Small intestine (tissue), 7 donors: ENCODE data around the gene CUL7. TPM values are rescaled to one million over a fixed set of nuclear protein-coding genes. Genes with fewer than 3 reads are reported as not detected.
"Not testable (repeated sequence)": the region's sequence is repeated elsewhere in the genome, so short reads cannot be mapped to it uniquely, and the experiment has no call there.

Experiments used
- DNase-seq, 2 donors: peaks; one replicate each; pipeline versions ENCODE4 v3.0.0 to v3.0.0-alpha.2; 2013
- FAIRE-seq: peaks from 2 replicates; lab custom pipeline; 2012; peaks lifted over from hg19 to GRCh38; lab: Jason Lieb, UNC
- H3K27ac ChIP-seq, 3 donors: one replicate each; pipeline ENCODE4 v1.5.1; 2013; ENCODE audit warnings: low read length in 2 of 3, mild to moderate bottlenecking in 2 of 3, control low read depth in 1 of 3, inconsistent platforms in 1 of 3, low read depth in 1 of 3, moderate library complexity in 1 of 3
- H3K27me3 ChIP-seq, 3 donors: one replicate each; pipeline ENCODE4 v1.6.1; 2013; ENCODE audit warnings: low read length in 3 of 3, inconsistent platforms in 1 of 3; ENCODE audit not compliant: control insufficient read depth in 3 of 3, insufficient read depth in 3 of 3
- H3K36me3 ChIP-seq, 3 donors: one replicate each; pipeline ENCODE4 v1.6.1; 2013; ENCODE audit warnings: low read length in 3 of 3, inconsistent platforms in 1 of 3, low read depth in 1 of 3, mild to moderate bottlenecking in 1 of 3, moderate library complexity in 1 of 3; ENCODE audit not compliant: control insufficient read depth in 3 of 3, insufficient read depth in 2 of 3
- H3K4me1 ChIP-seq, 3 donors: one replicate each; pipeline ENCODE4 v1.6.1; 2013; ENCODE audit warnings: low read length in 2 of 3, inconsistent platforms in 1 of 3, low read depth in 1 of 3, mild to moderate bottlenecking in 1 of 3, moderate library complexity in 1 of 3; ENCODE audit not compliant: control insufficient read depth in 3 of 3, insufficient read depth in 2 of 3
- H3K4me3 ChIP-seq, 3 donors: one replicate each; pipeline ENCODE4 v1.5.1; 2013; ENCODE audit warnings: low read length in 3 of 3, control low read depth in 1 of 3, inconsistent platforms in 1 of 3, low read depth in 1 of 3, mild to moderate bottlenecking in 1 of 3, moderate library complexity in 1 of 3
- H3K9me3 ChIP-seq, 2 donors: one replicate each; pipeline ENCODE4 v1.6.1; 2013; ENCODE audit warnings: low read depth in 1 of 2, low read length in 1 of 2; ENCODE audit not compliant: control insufficient read depth in 2 of 2, insufficient read depth in 1 of 2
- WGBS, 3 donors: extraction: QIAGEN DNeasy Blood & Tissue Kit; methylation state at CpG; one replicate each; pipeline ENCODE4 v1.1.7; 2013; 5-methylcytosine and 5-hydroxymethylcytosine counted together
- polyA plus RNA-seq, 4 donors: library from polyadenylated mRNA; stranded (reverse) in 3 of 4; unstranded in 1 of 4; fragments of 200-250 nt in 3 of 4; fragments of 120-200 nt in 1 of 4; gene quantifications; one replicate each; pipeline versions ENCODE4 v1.2.1 to v1.2.3, GENCODE V29; 2013
- donor health status: healthy with polysubstance abuse.
- donor health status: control.
- donor health status: control.
- donor health status: Bipolar disorder and iron deficiency.
- donor health status: healthy.

Gene CUL7
- polyA plus RNA-seq, 4 donors = 5.7 to 41.8 (median 6.7) TPM

GRCh38 chr6:43047998-43048397, 5.7 kb downstream of the CUL7 start:
- DNase-seq = no peak

DNA sequence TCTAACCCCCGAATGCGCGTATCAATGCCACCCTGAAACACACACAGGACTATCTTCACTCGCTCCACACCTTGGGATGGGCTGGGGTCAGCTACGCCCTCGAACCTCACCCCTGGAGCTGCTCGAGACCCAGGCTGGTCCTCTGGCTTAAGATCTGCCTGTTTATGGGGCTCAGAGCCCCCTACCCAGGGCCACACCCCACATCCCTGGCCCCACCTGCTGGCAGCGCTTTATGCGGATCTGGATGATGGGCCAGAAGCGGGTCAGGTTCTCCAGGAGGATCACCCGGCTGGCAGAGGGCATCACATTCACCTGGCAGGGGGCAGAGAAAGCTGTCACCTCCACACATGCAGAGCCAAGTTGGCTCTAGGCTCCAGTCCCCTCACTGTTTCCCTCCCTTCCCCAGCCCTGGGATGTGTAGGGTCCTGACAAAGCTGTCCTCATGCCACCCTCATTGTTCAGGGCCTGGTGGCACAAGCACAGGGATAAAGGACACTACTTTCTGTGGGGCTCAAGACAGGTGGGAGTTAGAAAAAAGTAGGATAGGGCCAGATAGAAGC, 8.2 kb downstream of the CUL7 start:
- Histone ChIP-seq H3K4me3 (no peak overlapping the region), H3K9me3 (no peaks in the 10 kb centered on the region), H3K27ac (no peak overlapping the region), H3K4me1 (no peaks in the 10 kb centered on the region), H3K27me3 (no peaks in the 10 kb centered on the region), H3K36me3 (peaks cover 0 to 91% (median 20%) of the 10 kb centered on the region in 3 donors)
- no peak for FAIRE-seq
- DNase-seq = no peak
- 92 to 97% (median 93%) methylated on average over 11 of the region's 11 CpGs for WGBS, 3 donors

More at GRCh38 chr6:43047998-43048397, 5.7 kb downstream of the CUL7 start:
- Histone ChIP-seq H3K36me3 (peaks cover 0 to 86% (median 18%) of the 10 kb centered on the region in 3 donors), H3K27me3 (no peaks in the 10 kb centered on the region), H3K27ac (no peak overlapping the region), H3K4me3 (no peak overlapping the region), H3K9me3 (no peaks in the 10 kb centered on the region), H3K4me1 (peaks cover 0 to 23% (median 3%) of the 10 kb centered on the region in 3 donors)
- FAIRE-seq = no peak
- WGBS, 3 donors = 91 to 93% (median 92%) methylated on average over 7 of the region's 7 CpGs

DNA sequence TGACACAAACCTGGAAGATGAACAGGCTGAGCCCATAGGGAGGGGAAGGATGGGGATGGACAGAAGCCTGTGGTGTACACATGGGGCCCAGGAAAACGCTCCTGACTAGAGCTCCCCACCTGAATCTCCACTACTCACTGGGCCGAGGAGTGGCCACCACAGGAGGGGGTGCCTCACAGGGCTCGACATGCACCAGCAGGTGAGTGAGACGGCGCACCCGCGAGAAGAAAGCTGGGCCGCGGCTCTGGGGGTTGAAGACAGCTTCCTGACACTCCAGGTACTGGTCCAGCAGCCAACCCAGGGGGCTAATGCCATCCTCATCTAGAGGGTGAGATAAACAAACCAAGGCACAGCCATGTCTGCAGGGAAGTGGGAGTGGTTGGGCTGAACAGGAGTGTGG, 10.3 kb downstream of the CUL7 start:
- H3K36me3 ChIP-seq = peaks cover 0 to 94% (median 21%) of the 10 kb centered on the region in 3 donors
- H3K4me1 ChIP-seq = no peaks in the 10 kb centered on the region
- DNase-seq (no peak), FAIRE-seq (no peak)
- no peak overlapping the region for H3K27ac ChIP-seq
- no peak overlapping the region for H3K4me3 ChIP-seq
- no peaks in the 10 kb centered on the region for H3K9me3 ChIP-seq
- WGBS, 3 donors = 92 to 96% (median 94%) methylated on average over 8 to 9 of the region's 9 CpGs
- H3K27me3 ChIP-seq = no peaks in the 10 kb centered on the region

DNA sequence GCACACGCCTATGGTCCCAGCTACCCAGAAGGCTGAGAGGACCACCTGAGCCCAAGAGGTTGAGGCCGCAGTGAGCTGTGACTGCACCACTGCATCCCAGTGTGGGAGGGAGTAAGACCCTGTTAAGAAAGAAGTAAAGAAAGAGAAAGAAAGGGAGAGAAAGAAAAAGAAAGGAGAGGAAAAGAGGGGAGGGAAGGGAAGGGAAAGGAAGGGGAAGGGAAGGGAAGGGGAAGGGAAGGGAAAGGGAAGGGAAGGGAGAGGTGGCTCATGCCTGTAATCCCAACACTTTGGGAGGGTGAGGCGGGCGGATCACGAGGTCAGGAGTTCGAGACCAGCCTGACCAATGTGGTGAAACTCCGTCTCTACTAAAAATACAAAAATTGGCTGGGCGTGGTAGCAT, 12.2 kb downstream of the CUL7 start:
- H3K4me1 ChIP-seq, H3K27me3 ChIP-seq, DNase-seq, FAIRE-seq, H3K27ac ChIP-seq, H3K4me3 ChIP-seq, H3K9me3 ChIP-seq: not testable (repeated sequence)
- H3K36me3 ChIP-seq = peaks cover 0 to 96% (median 23%) of the 10 kb centered on the region in 3 donors
- WGBS, 3 donors = 91 to 98% (median 92%) methylated on average over 6 to 8 of the region's 8 CpGs

DNA sequence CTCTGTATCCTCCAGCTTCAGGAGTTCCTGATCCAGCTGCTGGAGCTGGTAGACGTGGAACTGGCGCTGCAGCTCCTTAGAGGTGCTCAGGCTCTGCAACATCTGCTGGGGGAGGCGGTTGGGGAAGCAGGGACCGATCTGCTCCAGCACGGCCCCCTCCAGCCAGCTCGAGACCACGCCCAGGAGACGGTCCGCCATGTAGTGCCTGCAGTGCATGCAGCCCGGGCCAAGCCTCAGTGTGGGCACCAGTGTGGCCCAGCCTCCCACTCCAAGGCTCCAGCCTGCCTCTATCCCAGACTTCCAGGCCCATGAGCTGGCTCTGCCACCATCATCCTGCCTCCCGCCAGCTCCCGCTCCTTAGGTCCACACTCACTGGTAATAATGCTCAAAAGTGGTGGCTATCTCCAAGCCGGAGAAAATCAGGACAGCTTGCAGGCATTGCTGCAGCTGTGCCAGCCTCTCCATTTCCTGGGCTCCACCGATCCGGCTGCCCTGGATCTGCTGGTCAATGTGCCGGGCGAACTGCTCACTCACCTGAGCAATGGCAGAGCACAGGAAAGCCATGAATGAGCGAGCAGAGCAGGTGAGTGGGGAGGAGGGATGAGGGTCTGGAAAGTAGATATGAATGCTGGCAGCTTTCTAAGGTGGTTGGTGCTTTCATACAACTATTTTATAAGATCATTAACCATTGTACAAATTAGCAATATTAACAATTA, 13.0 kb downstream of the CUL7 start:
- H3K27ac ChIP-seq = no peak overlapping the region
- peaks cover 3 to 94% (median 17%) of the 10 kb centered on the region in 3 donors for H3K36me3 ChIP-seq
- H3K9me3 ChIP-seq = no peaks in the 10 kb centered on the region
- FAIRE-seq = no peak
- H3K27me3 ChIP-seq = no peaks in the 10 kb centered on the region
- DNase-seq = no peak
- H3K4me1 ChIP-seq = peaks cover 0 to 4% (median 0%) of the 10 kb centered on the region in 3 donors
- H3K4me3 ChIP-seq = no peak overlapping the region
- 95 to 97% (median 95%) methylated on average over 18 of the region's 18 CpGs for WGBS, 3 donors

- Histone ChIP-seq H3K4me1 (peaks cover 0 to 20% (median 0%) of the 10 kb centered on the region in 3 donors), H3K27me3 (no peaks in the 10 kb centered on the region), H3K27ac (no peak overlapping the region), H3K36me3 (peaks cover 4 to 87% (median 15%) of the 10 kb centered on the region in 3 donors), H3K9me3 (no peaks in the 10 kb centered on the region), H3K4me3 (no peak overlapping the region)
- 83 to 89% (median 87%) methylated on average over 9 of the region's 9 CpGs for WGBS, 3 donors
- no peak for DNase-seq
- FAIRE-seq = no peak
These were observed 14.9 kb downstream of the CUL7 start for GRCh38 chr6:43038727-43039126.

DNA sequence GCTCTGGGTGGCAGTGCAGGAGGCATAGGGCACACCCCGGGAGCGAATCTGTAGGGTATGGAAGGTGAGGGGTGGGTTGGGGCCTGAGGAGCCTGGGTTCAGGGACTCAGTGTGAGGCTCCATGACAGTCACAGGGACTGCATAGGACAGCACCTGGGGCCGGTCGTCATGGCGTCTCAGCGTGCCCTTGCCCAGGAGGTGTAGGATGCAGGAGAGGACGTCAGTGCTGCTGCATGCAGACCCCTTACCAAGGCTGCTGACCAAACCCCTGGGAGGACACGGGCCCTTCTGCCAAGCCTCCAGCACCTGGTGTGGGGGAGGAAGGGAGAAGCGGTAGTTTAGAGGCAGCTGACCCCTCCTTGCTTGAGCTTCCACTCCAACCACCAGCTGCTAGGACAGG, 15.9 kb downstream of the CUL7 start:
- no peak for FAIRE-seq
- H3K4me3 ChIP-seq = no peak overlapping the region
- WGBS, 3 donors = 88 to 96% (median 90%) methylated on average over 9 of the region's 9 CpGs
- no peak for DNase-seq
- H3K4me1 ChIP-seq = peaks cover 0 to 22% (median 0%) of the 10 kb centered on the region in 3 donors
- H3K27me3 ChIP-seq = no peaks in the 10 kb centered on the region
- no peaks in the 10 kb centered on the region for H3K9me3 ChIP-seq
- H3K36me3 ChIP-seq = peaks cover 5 to 79% (median 15%) of the 10 kb centered on the region in 3 donors
- H3K27ac ChIP-seq = no peak overlapping the region

DNA sequence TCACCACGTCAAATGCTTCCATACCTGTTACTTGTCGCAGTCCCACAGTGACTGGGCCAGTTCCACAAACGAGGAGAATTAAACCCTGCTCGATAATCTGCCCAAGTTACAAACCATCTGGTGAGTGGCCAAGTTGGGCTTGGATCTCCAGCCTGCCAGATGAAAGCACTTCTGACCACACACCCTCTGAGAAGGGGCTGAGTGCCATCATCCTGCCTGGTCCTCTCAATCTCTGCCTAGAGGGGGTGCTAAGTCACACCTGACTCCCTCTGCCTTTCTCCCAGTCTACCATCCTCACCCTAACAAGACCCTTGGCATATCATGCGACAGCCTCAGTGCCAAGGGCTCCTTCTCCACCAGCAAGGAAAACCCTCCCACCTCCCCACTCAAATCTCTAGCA, 16.5 kb downstream of the CUL7 start:
- no peak overlapping the region for H3K27ac ChIP-seq
- WGBS, 3 donors = 87 to 93% (median 92%) methylated on average over 5 of the region's 5 CpGs
- no peaks in the 10 kb centered on the region for H3K9me3 ChIP-seq
- no peak for DNase-seq
- peaks cover 0 to 22% (median 0%) of the 10 kb centered on the region in 3 donors for H3K4me1 ChIP-seq
- H3K36me3 ChIP-seq = peaks cover 7 to 79% (median 15%) of the 10 kb centered on the region in 3 donors
- no peak overlapping the region for H3K4me3 ChIP-seq
- H3K27me3 ChIP-seq = no peaks in the 10 kb centered on the region
- FAIRE-seq = no peak
